NAMALWA (cell line): ENCODE results near the gene CCDC38.
A peak's percentile ranks its signal among the peaks of the same experiment; 100 is the strongest.

Experiments
- DNase-seq: peaks from one replicate; pipeline ENCODE4 v3.0.0-alpha.2; 2015; ENCODE audit warnings: low spot score

CCDC38 gene

DNA sequence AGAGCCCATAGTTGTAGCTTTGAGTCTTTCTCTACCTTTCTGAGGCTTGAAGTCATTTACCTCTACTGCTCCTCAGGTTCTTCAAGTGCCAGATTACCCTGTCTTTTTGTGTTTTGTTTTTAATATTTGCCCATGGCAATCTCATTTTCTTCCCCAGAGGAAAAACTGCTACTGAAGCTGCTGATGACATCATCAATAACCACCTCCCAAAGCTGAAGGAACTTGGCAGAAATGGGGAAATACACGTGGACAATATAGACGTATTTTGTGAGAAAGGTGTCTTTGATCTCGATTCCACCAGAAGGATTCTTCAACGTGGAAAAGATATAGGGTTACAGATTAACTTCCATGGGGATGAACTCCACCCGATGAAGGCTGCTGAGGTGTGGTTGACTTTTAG is 17.8 kb upstream of the CCDC38 start:
- no peak for DNase-seq

DNA sequence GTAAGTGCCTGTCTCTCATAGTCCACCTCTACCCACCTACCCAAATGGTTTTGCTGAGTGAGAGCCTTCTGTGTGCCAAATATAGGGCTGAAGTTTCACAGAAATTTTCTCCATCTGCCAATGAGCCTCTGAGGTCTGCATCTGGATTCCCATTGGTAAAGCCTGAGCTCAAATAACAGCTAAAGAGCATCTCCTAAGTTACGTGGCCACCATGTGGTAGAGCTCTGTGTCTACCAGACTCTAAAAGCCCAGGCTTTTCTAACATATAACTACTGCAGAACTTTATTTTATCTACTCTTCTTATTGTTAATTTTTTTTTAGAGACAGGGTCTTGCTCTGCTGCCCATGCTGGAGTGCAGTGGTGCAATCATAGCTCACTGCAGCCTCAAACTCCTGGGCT is 16.7 kb upstream of the CCDC38 start:
- DNase-seq, result peak; percentile 54

DNA sequence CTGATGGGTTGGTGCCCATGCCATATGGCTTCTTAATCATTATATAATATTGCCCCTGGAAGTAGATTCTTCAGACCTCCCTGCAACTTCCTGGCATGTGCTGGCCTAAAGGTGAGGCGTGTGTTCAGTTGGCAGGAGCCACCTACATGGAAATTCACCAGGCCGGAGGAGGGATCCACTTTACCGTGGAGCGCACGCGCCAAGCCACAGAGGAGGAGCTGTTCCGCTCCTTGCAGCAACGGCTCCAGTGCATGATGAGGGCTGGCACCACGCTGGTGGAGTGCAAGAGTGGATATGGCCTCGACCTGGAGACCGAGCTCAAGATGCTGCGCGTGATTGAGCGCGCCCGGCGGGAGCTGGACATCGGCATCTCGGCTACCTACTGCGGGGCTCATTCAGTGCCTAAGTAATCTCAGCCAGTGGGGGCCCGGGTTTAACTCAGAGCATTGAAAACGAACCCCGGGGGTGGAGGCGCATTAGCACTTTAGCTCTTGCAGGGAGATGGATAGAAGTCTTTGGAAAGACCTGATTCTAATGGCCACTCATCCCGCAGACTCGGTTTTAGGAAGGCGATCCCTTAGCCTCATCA is 14.2 kb upstream of the CCDC38 start:
- no peak for DNase-seq

DNA sequence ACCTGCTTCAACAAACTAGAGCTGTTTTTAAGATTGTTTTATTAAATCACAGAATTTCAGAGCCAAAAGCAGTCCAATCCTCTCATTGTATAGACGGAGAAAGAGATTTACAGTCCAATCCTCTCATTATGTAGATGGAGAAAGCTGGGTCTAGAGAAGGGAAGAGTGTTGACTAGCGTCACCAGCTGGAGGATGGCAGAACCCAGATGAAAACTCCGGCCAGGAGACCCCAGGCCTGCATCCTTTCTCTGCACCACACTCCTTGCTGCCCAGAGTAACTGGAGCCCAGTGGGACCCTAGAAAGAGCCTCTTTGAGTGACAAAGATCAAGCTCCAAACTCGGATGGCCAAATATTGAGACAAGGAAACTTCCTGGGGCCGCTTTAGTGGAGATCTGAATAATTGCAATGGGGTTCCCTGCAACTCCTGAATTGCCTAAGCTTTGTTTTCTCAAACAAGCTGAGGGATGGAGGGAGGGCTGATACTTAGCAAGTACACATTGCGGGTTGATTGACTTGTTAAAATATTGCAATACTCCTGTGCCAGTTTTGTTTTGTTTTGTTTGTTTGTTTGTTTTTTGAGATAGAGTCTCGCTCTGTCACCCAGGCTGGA is 13.2 kb upstream of the CCDC38 start:
- no peak for DNase-seq

DNA sequence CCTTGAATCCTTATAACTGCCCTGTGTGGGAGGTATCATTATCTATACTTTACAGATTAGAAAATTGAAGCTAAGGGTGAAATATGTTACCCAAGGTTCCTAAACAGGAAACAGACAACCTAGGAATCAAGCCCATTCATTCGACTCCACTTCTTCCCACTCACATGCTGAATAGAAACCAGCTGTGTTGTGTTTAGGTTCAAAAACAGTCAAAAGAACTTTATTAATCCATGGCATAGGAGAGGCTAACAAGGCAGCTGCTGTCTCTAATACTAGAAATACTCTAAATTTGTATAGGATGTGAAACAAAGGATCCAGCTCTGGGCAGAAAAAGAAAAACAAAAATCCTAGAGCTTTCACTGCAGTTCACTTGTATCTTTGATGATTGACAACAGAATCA is 10.6 kb upstream of the CCDC38 start:
- no peak for DNase-seq

DNA sequence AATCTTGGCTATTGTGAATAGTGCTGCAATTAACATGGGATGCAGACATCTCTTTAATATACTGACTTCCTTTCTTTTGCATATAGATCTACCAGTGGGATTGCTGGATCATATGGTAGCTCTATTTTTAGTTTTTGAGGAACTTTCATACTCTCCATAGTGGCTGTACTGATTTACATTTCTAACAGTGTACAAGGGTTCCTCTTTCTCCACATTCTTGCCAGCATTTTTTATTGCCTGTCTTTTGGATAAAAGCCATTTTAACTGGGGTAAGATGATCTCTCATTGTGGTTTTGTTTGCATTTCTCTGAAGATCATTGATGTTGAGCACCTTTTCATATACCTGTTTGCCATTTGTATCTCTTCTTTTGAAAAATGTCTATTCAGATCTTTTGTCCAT is 9.1 kb upstream of the CCDC38 start:
- no peak for DNase-seq

DNA sequence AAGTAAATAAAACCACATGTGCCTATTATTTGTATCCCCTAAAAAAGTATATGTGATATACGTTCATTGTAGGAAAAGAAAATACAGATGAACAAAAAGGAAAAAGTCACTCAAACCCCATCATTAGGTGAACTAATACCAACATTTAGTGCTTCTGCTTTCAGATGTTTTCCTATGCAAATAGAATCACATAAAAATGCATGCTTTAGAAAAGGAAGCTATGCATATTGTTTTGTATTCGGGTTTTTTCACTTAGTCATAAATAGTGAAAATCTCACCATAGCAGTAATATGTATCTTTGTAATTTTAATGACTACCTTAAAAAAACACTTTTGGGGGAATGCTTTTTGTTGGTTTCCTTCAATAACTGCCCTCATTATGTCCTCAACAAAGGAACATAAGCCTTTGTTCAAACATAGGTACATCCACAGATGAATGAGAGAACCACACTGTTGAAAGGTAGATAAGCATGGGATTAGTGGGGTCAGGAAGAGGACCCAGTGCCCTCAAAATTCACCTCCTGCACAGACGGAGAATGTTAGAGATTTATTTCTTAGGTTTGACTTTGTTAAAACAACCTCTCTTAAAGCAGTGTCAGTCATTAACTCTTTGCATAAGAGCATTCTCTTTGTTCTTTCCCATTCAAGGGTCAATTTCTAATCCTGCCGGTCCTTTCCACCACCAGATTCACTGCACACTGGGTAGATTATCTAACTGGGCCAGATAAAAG is 7.2 kb upstream of the CCDC38 start:
- no peak for DNase-seq

DNA sequence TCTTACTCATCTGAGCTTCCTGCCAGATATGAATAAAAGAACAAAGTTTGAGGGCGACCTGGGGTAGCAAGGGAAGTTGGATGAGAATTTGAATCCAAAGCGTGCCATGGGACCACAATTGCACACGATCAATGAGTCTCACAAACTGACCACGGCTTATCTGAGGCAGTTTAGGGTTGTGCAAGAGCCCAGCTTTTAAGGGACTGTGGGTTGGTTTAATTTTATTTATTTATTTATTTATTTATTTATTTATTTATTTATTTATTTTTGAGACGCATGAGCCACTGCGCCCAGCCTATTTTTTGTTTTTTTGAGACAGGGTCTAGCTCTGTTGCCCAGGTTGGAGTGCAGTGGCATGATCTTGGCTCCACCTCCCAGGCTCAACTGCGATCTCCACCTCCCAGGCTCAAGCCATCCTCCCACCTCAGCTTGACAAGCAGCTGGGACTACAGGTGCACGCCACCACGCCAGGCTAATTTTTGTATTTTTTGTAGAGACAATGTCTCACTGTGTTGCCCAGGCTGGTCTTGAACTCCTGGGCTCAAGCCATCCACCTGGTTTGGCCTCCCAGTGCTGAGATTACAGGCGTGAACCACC is 1.8 kb upstream of the CCDC38 start:
- DNase-seq, result no peak

DNA sequence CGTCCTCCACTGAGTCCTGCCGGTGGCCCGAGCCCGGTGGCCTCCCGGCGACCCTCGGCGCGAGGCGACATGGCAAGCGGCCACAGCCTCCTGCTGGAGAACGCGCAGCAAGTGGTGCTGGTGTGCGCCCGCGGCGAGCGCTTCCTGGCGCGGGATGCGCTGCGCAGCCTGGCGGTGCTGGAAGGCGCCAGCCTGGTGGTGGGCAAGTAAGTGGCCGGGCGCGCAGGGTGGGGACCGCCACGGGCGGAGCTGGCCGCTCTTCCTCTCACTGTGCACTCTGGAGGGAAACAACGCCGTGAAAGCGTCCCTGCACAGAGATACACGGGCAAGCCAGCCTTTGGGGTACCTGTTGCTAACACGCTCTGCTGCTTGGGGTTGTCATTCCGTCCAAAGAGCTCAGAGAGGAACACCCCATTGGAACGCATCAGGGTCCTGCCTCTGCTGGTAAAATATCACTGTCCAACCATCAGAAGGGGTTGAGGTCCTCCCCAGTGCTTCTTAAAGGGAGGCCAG is 972 bp upstream of the CCDC38 start, which contains the start of gene AMDHD1:
AMDHD1 (plus strand) TSS at position 2 of the 513 bp plus-strand sequence; CDS start at position 70, 68 bp downstream.
- DNase-seq, result peak; percentile 71

DNA sequence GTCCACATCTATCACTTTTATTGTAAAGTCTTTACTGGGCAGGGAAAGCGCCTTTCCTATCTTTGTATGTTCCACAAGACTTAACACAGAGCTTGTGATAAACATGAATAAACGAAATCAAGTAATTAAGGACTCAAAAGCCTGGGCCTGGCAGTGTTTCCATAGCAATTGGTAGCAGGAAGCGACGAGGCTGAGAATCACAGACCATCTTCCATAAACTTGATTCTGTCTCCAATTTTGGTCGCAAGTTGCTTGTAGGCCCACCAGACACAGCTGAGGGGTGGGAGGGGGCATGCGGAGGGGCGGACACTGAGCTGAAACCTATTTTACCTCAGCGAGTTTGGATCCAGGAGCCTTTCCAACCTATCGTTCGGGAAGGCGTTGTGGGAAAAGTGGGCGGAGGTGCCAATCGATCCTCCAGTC is 302 bp downstream of the CCDC38 start:
- DNase-seq, result peak; percentile 34

DNA sequence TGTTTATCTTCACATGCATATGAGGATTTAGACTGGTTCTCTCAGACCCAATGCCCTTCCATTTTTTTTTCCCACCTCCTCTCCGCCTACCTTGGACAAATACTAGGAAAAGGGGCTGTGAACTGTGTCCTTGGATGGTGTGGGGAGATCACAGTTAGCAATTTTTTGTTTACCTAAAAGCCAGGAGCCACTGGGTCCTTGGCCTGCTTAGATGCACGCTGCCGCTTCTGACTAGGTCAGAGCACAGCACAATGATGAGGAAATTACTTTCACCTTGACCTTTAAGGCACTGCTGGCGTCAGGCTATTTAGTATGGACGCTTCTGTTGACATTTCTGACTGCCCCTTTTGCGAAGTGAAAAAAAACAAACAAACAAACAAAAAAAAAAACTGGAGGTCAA is 1.9 kb downstream of the CCDC38 start:
- DNase-seq, result no peak

DNA sequence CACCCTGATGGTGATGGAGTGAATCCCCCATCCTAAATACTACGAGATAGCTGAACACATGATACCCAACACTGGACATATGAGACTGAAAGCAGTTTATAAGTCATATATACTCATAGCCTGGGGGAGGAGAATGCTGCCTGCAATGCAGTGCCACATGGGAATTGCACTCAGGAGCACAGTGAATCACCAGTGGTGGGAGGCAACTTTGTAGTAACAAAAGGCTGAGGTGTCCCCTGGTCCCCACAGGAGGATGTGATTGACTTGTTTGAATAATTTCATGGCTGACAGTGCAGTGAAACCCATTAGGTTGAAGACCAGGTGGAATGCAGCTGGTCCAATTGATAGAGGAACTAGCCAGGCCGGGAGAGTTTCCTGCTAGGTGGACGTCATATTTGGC is 20.2 kb downstream of the CCDC38 start:
- DNase-seq, result peak; percentile 11

DNA sequence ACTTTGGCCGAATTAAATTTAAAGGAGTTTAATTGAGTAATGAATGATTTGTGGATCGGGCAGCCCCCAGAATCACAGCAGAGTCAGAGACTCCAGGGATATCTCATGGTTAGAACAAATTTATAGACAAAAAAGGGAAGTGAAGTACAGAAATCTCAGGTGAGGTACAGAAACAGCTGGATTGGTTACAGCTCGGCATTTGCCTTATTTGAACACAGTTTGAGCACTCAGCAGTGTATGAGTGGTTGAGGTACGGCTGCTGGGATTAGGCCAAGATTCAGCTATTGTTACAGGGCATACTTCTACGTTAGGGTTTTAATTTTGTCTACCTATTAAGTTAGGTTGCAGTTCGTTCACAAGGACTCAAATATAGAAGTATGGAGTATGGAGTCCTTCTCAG is 23.3 kb downstream of the CCDC38 start:
- DNase-seq, result no peak

DNA sequence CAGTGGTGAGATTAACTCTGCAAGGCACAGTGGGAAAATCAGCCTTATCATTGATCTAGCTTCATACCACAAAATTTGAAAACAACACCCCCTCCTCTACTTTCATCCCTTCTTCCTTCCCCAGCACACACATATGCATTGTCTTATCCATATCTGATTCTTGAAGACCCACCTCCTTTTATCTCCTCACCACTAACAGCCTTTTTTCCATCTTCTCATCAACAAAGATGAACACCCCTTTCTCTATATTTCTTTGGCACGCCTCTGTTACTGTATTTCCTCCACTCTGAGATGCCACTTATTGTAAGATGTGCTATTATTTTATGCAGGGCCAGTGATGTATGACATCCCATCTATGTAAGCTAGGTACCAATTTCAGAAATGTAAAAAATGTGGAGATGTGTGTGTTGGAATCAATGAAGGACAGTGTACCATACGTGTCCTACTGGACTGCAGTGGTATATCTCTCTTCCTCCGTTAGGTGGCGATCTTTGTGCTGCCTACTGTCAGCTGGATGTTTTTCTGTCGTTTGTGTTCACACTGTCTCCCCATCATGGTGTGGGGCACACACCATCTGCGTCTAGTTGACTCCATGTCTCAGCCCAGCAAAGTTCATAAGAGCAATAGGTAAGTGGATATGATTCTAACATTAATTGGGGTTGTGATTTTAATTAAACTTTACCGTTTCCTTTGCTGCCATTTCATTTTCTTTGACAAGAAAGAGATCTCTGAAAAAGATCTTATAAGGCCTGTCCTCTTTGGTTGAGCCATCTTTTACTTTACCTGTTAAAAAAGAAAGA is 24.0 kb downstream of the CCDC38 start:
- DNase-seq, result peak; percentile 78

DNA sequence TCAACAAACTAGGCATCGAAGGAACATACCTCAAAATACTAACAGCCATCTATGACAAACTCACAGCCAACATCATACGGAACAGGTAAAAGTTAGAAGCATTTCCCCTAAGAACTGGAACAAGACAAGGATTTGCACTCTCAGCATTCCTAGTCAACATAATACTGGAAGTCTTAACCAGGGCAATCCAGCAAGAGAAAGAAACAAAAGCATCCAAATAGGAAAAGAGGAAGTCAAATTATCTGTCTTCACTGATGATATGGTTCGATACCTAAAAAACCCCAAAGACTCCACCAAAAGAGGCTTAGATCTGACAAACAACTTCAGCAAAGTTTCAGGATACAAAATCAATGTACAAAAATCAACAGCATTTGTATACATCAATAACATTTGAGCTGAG is 32.5 kb downstream of the CCDC38 start:
- DNase-seq, result no peak

DNA sequence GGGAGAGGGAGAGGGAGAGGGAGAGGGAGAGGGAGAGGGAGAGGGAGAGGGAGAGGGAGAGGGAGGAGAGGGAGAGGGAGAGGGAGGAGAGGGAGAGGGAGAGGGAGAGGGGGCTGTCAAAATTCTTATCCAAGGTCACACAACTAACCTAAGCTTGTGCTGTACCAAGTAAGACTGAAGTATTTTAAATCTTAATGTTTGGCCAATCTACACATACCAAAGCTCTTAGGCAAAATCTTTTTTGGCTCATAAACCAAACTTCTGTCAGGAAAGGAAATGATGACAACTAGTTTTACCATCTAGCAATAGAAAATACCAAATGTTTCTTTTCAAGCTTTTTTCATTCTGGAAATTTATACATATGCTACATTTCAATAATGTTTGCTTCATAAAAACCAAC is 33.8 kb downstream of the CCDC38 start:
- no peak for DNase-seq

DNA sequence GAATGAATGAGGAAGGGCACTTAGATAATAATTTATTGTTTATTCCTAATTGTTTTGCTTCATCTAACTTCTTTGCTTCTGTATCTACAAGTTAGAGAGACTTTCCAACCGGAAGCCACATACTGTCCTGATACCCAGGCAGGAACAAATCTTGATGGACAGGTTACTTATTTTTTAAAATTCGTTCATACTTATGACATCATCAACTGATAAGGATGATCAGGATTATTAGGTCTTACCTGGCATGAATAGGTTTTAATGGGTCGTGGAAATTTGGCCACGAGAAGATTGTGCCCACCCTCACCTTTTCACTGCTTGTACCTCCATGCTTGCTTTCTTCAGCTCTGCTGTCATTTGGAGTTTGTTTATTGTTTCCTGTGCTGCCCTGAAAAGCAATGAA is 44.3 kb downstream of the CCDC38 start:
- DNase-seq, result no peak

DNA sequence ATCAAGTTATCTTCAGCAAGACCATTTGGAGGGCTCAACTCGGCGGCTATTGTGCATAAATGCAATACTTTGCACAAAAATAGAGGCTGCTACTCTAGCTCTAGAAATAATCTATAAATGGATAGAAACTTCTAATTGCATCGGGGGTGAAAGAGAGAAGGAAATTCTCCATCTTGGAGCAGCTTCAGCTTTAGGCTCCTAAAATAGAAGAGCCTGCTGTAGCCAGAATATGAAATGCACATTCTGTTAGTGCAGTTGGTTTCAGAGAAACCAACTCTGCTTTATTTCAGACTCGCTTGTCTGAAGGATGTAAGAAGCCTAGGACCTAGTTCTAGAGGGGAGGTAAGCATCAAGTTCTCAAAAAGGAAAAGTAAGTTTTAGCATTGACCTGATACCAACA is 45.6 kb downstream of the CCDC38 start:
- no peak for DNase-seq

DNA sequence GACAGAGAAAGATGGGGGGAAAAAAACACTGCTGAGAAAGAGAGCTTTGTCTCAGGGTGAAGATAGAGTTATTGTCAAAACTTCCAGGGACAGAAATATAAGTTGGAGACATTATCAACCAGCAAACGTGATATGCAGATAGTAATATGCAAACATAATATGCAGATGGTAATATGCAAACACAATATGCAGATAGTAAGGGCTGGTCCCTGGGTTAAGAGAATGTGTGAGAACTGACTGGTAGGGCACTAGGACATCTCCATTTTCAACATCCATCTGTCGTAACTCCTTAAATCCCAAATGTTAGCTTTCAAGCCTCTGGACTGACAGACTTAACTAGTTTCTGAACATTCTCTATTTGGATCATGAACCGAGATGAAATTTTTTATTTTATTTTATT is 51.5 kb downstream of the CCDC38 start:
- DNase-seq, result peak; percentile 31

DNA sequence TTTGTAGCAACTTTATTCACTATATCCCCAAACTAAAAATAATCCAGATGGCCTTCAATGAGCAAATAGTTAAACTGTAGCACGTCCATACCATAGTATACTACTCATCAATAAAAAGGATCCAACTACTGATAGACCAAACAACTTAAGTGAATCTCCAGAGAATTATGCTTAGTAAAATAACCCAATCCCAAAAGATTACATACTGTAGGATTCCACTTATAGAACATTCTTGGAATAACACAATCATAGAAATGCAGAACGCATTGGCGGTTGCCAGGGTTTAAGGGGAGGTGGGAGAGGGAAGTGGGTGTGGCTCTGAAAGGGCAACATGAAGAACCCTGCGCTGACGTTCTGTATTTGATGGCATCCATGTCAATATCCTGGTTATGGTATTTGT is 55.1 kb downstream of the CCDC38 start:
- no peak for DNase-seq

DNA sequence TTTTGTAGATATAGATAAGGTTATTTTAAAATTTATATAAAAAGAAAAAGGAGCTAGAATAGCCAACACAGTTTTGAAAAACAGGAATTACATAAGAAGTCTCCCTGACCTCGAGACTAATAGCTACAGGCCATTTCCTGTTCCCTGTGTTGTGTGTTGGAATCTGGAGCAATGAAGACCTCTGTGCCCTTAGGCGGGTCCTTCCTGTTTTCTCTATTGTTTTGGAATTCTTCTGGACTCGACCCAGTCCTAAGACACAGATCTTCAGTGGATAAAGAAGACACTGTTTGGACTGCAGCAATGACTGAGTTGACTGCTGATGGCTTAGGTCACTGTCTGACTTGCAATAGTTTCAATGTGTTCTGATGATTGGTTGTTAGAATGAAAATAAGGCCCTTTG is 57.4 kb downstream of the CCDC38 start:
- DNase-seq, result no peak

DNA sequence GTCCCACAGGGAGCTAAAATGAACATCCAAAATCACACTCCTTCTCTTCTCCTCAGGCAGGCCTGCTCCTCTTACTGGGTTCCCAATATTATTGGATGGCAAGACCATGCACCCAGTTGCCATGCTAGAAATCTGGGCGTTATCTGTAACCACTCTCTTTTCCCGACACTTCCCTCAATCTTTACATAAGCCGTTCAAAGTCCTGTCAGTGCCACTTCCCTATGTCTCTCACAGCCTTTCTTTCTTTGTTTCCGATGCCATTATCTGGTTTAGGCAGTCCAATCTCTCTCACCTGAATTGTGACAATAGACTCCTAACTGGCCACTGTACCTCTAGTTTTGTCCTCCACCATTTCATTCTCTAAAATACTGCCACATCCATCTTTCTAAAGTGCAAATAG is 59.5 kb downstream of the CCDC38 start:
- DNase-seq, result no peak
